ENCODE results near the gene MED12L. TPM values are rescaled to one million over a fixed set of nuclear protein-coding genes. Genes with fewer than 3 reads are reported as not detected.

The MED12L gene
- total RNA-seq, 2 experiments from 2014 or later = 12.6 to 32.7 TPM

DNA sequence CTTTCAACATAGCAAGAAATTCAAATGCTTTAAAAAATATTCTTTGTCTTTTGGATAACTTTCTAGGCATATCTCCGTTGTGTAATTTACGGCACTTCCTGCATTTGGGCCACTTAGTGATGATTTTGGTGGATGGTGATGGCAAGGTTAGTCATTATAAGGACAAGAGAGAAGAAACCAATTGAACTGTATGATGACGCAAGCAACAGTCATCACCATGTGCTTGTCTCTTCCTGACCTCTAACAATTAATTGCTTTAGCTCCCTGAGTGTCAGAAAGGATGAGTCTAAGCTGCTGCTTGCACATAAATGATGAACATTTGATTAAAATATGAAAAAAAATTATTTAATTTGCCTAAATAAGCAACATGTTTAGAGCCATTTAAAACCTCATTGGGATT lies 310.3 kb downstream of the MED12L start:
- no peak overlapping the region for H2AFZ ChIP-seq (ENCODE audit: low read length)
- no peaks in the 10 kb centered on the region for H3K9me3 ChIP-seq (ENCODE audit: low read length)
- intact Hi-C loops (cut with micrococcal nuclease; ENCODE audit: unreplicated experiment) = no loop called here
- TF ChIP-seq EZH2phosphoT487 (IDR thresholded peaks at IDR 0.05; ENCODE audit: borderline replicate concordance, low read depth, low read length) = no peak
- TF ChIP-seq, protein P1, sequence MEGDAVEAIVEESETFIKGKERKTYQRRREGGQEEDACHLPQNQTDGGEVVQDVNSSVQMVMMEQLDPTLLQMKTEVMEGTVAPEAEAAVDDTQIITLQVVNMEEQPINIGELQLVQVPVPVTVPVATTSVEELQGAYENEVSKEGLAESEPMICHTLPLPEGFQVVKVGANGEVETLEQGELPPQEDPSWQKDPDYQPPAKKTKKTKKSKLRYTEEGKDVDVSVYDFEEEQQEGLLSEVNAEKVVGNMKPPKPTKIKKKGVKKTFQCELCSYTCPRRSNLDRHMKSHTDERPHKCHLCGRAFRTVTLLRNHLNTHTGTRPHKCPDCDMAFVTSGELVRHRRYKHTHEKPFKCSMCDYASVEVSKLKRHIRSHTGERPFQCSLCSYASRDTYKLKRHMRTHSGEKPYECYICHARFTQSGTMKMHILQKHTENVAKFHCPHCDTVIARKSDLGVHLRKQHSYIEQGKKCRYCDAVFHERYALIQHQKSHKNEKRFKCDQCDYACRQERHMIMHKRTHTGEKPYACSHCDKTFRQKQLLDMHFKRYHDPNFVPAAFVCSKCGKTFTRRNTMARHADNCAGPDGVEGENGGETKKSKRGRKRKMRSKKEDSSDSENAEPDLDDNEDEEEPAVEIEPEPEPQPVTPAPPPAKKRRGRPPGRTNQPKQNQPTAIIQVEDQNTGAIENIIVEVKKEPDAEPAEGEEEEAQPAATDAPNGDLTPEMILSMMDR (conservative IDR thresholded peaks at IDR 0.05; ENCODE audit: low read length) = no peak
- no peak overlapping the region for H3K4me3 ChIP-seq (ENCODE audit: low read depth, low read length, poor library complexity, severe bottlenecking)
- no peaks in the 10 kb centered on the region for H3K79me2 ChIP-seq (ENCODE audit: insufficient read depth, low read depth, low read length)
- peaks cover 26% of the 10 kb centered on the region for H3K36me3 ChIP-seq (ENCODE audit: insufficient read depth, low read length)
- ChIA-PET POLR2A (interaction anchor here (1.0 to 6.1 kb wide), 3 partner anchors 11 to 120 kb away, joined by 3 to 33 read pairs (median 3); partner anchors contain the start of gene P2RY12), CTCF (ENCODE audit: unreplicated experiment) (no interaction called here)
- no TSS peak for BruUV-seq (replicated peaks)
- H3K4me2 ChIP-seq (ENCODE audit: low read length) = no peak overlapping the region
- DNase-seq (ENCODE audit: low spot score) = no peak
- H4K20me1 ChIP-seq (ENCODE audit: insufficient read depth, low read length) = no peaks in the 10 kb centered on the region
- H3K27ac ChIP-seq (ENCODE audit: low read depth, low read length, poor library complexity, severe bottlenecking) = no peak overlapping the region
- H3K9me2 ChIP-seq (ENCODE audit: insufficient read depth, low read length) = no peaks in the 10 kb centered on the region
- H3K4me1 ChIP-seq (ENCODE audit: insufficient read depth, low read length, poor library complexity, severe bottlenecking) = peaks cover 11% of the 10 kb centered on the region

DNA sequence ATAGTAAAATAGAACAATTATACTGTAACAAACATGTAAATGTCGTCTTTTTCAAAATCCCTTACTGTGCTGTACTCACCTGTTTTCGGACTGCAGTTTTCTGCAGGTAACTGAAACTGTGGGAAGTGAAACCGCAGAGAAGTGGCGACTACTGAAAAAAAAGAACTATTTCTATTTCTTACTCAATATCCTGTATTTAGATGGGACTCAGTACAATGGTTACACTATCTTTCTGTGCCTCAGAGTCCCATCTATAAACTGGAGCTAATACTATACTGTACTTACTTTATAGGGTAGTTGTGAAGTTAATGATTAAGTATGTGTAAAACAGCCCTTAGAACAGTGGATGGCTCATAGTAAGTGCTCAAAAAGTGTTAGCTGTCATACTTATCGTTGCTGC lies 313.4 kb downstream of the MED12L start:
- Histone ChIP-seq H3K4me2 (ENCODE audit: low read length) (peak overlapping the region; percentile 29; the same call in 1 of the 2 replicates), H3K27ac (ENCODE audit: low read depth, low read length, poor library complexity, severe bottlenecking) (no peak overlapping the region), H3K4me3 (ENCODE audit: low read depth, low read length, poor library complexity, severe bottlenecking) (no peak overlapping the region), H3K36me3 (ENCODE audit: insufficient read depth, low read length) (peaks cover 17% of the 10 kb centered on the region), H3K9me2 (ENCODE audit: insufficient read depth, low read length) (no peaks in the 10 kb centered on the region), H4K20me1 (ENCODE audit: insufficient read depth, low read length) (no peaks in the 10 kb centered on the region), H3K9me3 (ENCODE audit: low read length) (no peaks in the 10 kb centered on the region), H3K79me2 (ENCODE audit: insufficient read depth, low read depth, low read length) (no peaks in the 10 kb centered on the region), H2AFZ (ENCODE audit: low read length) (no peak overlapping the region), H3K4me1 (ENCODE audit: insufficient read depth, low read length, poor library complexity, severe bottlenecking) (peaks cover 8% of the 10 kb centered on the region)
- intact Hi-C loops (cut with micrococcal nuclease; ENCODE audit: unreplicated experiment) = no loop called here
- CTCF ChIA-PET (ENCODE audit: unreplicated experiment) = no interaction called here
- POLR2A ChIA-PET = interaction anchor here (0.6 to 6.1 kb wide), 6 partner anchors 9 to 132 kb away, joined by 3 to 33 read pairs (median 4); partner anchors contain the start of gene P2RY12
- TF ChIP-seq, protein P1 (conservative IDR thresholded peaks at IDR 0.05; ENCODE audit: low read length) = no peak
- no peak for TF ChIP-seq EZH2phosphoT487 (IDR thresholded peaks at IDR 0.05; ENCODE audit: borderline replicate concordance, low read depth, low read length)
- peak; percentile 24 for DNase-seq (ENCODE audit: low spot score)
- no TSS peak for BruUV-seq (replicated peaks)

DNA sequence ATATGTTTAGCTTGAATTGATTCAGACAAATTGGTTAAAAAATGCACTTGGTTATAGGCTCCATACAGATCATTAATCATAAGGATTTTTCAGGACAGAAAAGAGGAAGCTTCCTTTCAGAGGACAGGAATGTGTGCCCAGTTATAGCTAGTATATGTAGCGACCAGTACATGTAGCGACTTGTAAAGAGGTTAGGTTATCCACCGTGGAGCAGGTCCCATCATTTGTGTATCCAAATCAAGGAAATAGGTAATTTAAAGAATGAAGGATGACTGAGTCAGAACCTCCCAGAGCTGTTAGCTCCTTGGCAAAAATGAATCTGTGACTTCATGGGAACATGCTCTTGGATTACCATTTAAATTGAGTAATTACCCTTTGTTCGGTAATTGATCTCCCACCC lies 314.9 kb downstream of the MED12L start:
- DNase-seq (ENCODE audit: low spot score) = no peak
- H3K36me3 ChIP-seq (ENCODE audit: insufficient read depth, low read length) = peaks cover 9% of the 10 kb centered on the region
- no peak for TF ChIP-seq EZH2phosphoT487 (IDR thresholded peaks at IDR 0.05; ENCODE audit: borderline replicate concordance, low read depth, low read length)
- TF ChIP-seq, protein P1 (conservative IDR thresholded peaks at IDR 0.05; ENCODE audit: low read length) = no peak
- H3K79me2 ChIP-seq (ENCODE audit: insufficient read depth, low read depth, low read length) = no peaks in the 10 kb centered on the region
- H3K4me3 ChIP-seq (ENCODE audit: low read depth, low read length, poor library complexity, severe bottlenecking) = no peak overlapping the region
- H3K4me2 ChIP-seq (ENCODE audit: low read length) = no peak overlapping the region
- no peaks in the 10 kb centered on the region for H4K20me1 ChIP-seq (ENCODE audit: insufficient read depth, low read length)
- H3K9me3 ChIP-seq (ENCODE audit: low read length) = no peaks in the 10 kb centered on the region
- intact Hi-C loops (cut with micrococcal nuclease; ENCODE audit: unreplicated experiment) = no loop called here
- peaks cover 8% of the 10 kb centered on the region for H3K4me1 ChIP-seq (ENCODE audit: insufficient read depth, low read length, poor library complexity, severe bottlenecking)
- no peaks in the 10 kb centered on the region for H3K9me2 ChIP-seq (ENCODE audit: insufficient read depth, low read length)
- no TSS peak for BruUV-seq (replicated peaks)
- no peak overlapping the region for H3K27ac ChIP-seq (ENCODE audit: low read depth, low read length, poor library complexity, severe bottlenecking)
- no peak overlapping the region for H2AFZ ChIP-seq (ENCODE audit: low read length)
- ChIA-PET POLR2A (interaction anchor here (1.0 to 6.1 kb wide), 4 partner anchors 10 to 326 kb away, joined by 3 to 33 read pairs (median 4); partner anchors contain the start of gene P2RY12), CTCF (ENCODE audit: unreplicated experiment) (no interaction called here)

Data from OCI-LY7 (cell line).